WTC11 (cell line): ENCODE measurements around the gene POLR3B. TPM values are rescaled to one million over a fixed set of nuclear protein-coding genes. Genes with fewer than 3 reads are reported as not detected.

Experiments used
- ATAC-seq: fragments of 200-7000 bp; cut with Tn5 transposase; 2 replicates; pipeline ENCODE4 v1.10.0; 2021; ENCODE audit warnings: mild to moderate bottlenecking, moderate library complexity
- CTCF ChIA-PET: fragments of 300-600 bp; sonication (Branson Sonifier 250); formaldehyde crosslinking; loops from one replicate; lab custom pipeline; 2021; ENCODE audit warnings: antibody characterized with exemption; lab: Charles Lee
- POLR2A ChIA-PET: fragments of 350-600 bp; sonication (Branson Sonifier 250); formaldehyde crosslinking; loops from one replicate; lab custom pipeline; 2021; ENCODE audit warnings: antibody characterized with exemption; lab: Charles Lee
- DNase-seq: peaks from one replicate; pipeline ENCODE4 v3.0.0; 2021; ENCODE audit warnings: low spot score
- H3K27ac Mint-ChIP-seq: 2 replicates; pipeline ENCODE4 v1.8.0; 2021; ENCODE audit warnings: mixed read lengths
- H3K27me3 Mint-ChIP-seq: 2 replicates; pipeline ENCODE4 v1.8.0; 2021; ENCODE audit warnings: low read depth, mild to moderate bottlenecking, moderate library complexity, mixed read lengths
- H3K36me3 Mint-ChIP-seq: 2 replicates; pipeline ENCODE4 v1.8.0; 2021; ENCODE audit warnings: mixed read lengths
- H3K4me1 Mint-ChIP-seq: 2 replicates; pipeline ENCODE4 v1.8.0; 2022; ENCODE audit warnings: mixed read lengths
- H3K4me3 Mint-ChIP-seq: 2 replicates; pipeline ENCODE4 v1.8.0; 2021; ENCODE audit warnings: mild to moderate bottlenecking, moderate library complexity, mixed read lengths
- H3K9me3 Mint-ChIP-seq: 2 replicates; pipeline ENCODE4 v1.8.0; 2021; ENCODE audit warnings: mixed read lengths
- ARID4B ChIP-seq: sonication (generic); formaldehyde crosslinking; IDR thresholded peaks from 2 replicates; pipeline ENCODE4 v1.8.0; 2023; ENCODE audit warnings: missing genetic modification reagents, mild to moderate bottlenecking, borderline replicate concordance
- ATF2 ChIP-seq: sonication (generic); formaldehyde crosslinking; IDR thresholded peaks from 2 replicates; pipeline ENCODE4 v1.8.1; 2022; ENCODE audit warnings: low read depth, missing genetic modification reagents, borderline replicate concordance
- CBFB ChIP-seq: sonication (generic); formaldehyde crosslinking; IDR thresholded peaks from 2 replicates; pipeline ENCODE4 v1.8.1; 2022; ENCODE audit warnings: mild to moderate bottlenecking, low read depth, missing genetic modification reagents
- E2F1 ChIP-seq: sonication (generic); formaldehyde crosslinking; IDR thresholded peaks from 2 replicates; pipeline ENCODE4 v1.8.0; 2022; ENCODE audit warnings: mild to moderate bottlenecking, missing genetic modification reagents
- EMX1 ChIP-seq: fragments of 250-450 bp; sonication (Bioruptor Pico); IDR thresholded peaks from 2 replicates; pipeline ENCODE4 v1.8.0; 2021; ENCODE audit warnings: mild to moderate bottlenecking
- ESRRA ChIP-seq: sonication (generic); formaldehyde crosslinking; IDR thresholded peaks from 2 replicates; pipeline ENCODE4 v1.8.1; 2022; ENCODE audit warnings: mild to moderate bottlenecking, missing genetic modification reagents, borderline replicate concordance
- FOXK1 ChIP-seq: sonication (generic); formaldehyde crosslinking; IDR thresholded peaks from 2 replicates; pipeline ENCODE4 v1.8.0; 2022; ENCODE audit warnings: mild to moderate bottlenecking, moderate library complexity, missing genetic modification reagents
- FOXP4 ChIP-seq: sonication (generic); formaldehyde crosslinking; IDR thresholded peaks from 2 replicates; pipeline ENCODE4 v1.8.0; 2022; ENCODE audit warnings: mild to moderate bottlenecking, missing genetic modification reagents
- GTF2I ChIP-seq: fragments of 250-450 bp; sonication (Bioruptor Pico); conservative IDR thresholded peaks from 2 replicates; pipeline ENCODE4 v1.4.0; 2021; ENCODE audit warnings: mild to moderate bottlenecking
- JUN ChIP-seq: sonication (generic); formaldehyde crosslinking; IDR thresholded peaks from 2 replicates; pipeline ENCODE4 v1.8.0; 2023; ENCODE audit warnings: mild to moderate bottlenecking, missing genetic modification reagents
- MAX ChIP-seq: sonication (generic); formaldehyde crosslinking; IDR thresholded peaks from 2 replicates; pipeline ENCODE4 v1.8.0; 2022; ENCODE audit warnings: mild to moderate bottlenecking, missing genetic modification reagents
- MXD4 ChIP-seq: fragments of 250-450 bp; sonication (Bioruptor Pico); IDR thresholded peaks from 2 replicates; pipeline ENCODE4 v1.8.0; 2021; ENCODE audit warnings: mild to moderate bottlenecking, moderate library complexity, borderline replicate concordance
- OVOL2 ChIP-seq: fragments of 250-450 bp; sonication (Bioruptor Pico); IDR thresholded peaks from 2 replicates; pipeline ENCODE4 v1.9.0; 2021; ENCODE audit warnings: mild to moderate bottlenecking, borderline replicate concordance
- SP1 ChIP-seq: sonication (generic); formaldehyde crosslinking; conservative IDR thresholded peaks from 2 replicates; pipeline ENCODE4 v1.8.1; 2022; ENCODE audit warnings: missing genetic modification reagents
- TEAD1 ChIP-seq: sonication (generic); formaldehyde crosslinking; IDR thresholded peaks from 2 replicates; pipeline ENCODE4 v1.8.0; 2022; ENCODE audit warnings: mild to moderate bottlenecking, missing genetic modification reagents
- ZBTB21 ChIP-seq: sonication (generic); formaldehyde crosslinking; IDR thresholded peaks from 2 replicates; pipeline ENCODE4 v1.8.1; 2023; ENCODE audit warnings: mild to moderate bottlenecking, missing genetic modification reagents, borderline replicate concordance
- ZNF671 ChIP-seq: fragments of 250-450 bp; sonication (Bioruptor Pico); IDR thresholded peaks from 2 replicates; pipeline ENCODE4 v1.8.0; 2021; ENCODE audit warnings: mild to moderate bottlenecking
- total RNA-seq: library from RNA; stranded (reverse); gene quantifications from 3 replicates; pipeline ENCODE4 v1.2.3, GENCODE V29; 2021

POLR3B gene
- total RNA-seq, 1 experiment from 2014 or later: 9.0 TPM

GRCh38 chr12:106506691-106507090 is 149.1 kb downstream of the POLR3B start:
- Mint-ChIP-seq H3K27me3 (no peaks in the 10 kb centered on the region), H3K36me3 (no peaks in the 10 kb centered on the region), H3K4me1 (peaks cover 16% of the 10 kb centered on the region), H3K4me3 (no peak overlapping the region), H3K9me3 (no peaks in the 10 kb centered on the region), H3K27ac (0 out of 2 replicates have a peak overlapping the region, but pooled peaks have one; percentile 24)
- ATAC-seq (no peak; the same call in 1 of the 2 replicates), DNase-seq (no peak)
- ChIA-PET POLR2A (no interaction called here), CTCF (no interaction called here)
- no peak for TF ChIP-seq FOXP4 (CRISPR knock-in tag)
- TF ChIP-seq EMX1 (CRISPR knock-in tag): no peak
- TF ChIP-seq E2F1 (CRISPR knock-in tag): no peak
- TF ChIP-seq GTF2I (CRISPR knock-in tag): no peak
- no peak for TF ChIP-seq OVOL2 (CRISPR knock-in tag)
- TF ChIP-seq ATF2 (CRISPR knock-in tag): no peak
- no peak for TF ChIP-seq ZNF671 (CRISPR knock-in tag)
- TF ChIP-seq MAX (CRISPR knock-in tag): no peak
- TF ChIP-seq ESRRA (CRISPR knock-in tag): no peak
- no peak for TF ChIP-seq FOXK1 (CRISPR knock-in tag)

GRCh38 chr12:106508966-106509365 is 151.4 kb downstream of the POLR3B start:
- ATAC-seq (no peak), DNase-seq (no peak)
- TF ChIP-seq SP1 (CRISPR knock-in tag) (no peak), JUN (CRISPR knock-in tag) (no peak), ZBTB21 (no peak), CBFB (no peak), MXD4 (no peak), ARID4B (CRISPR knock-in tag) (no peak), MAX (CRISPR knock-in tag) (no peak), TEAD1 (CRISPR knock-in tag) (no peak)
- no peaks in the 10 kb centered on the region for H3K27me3 Mint-ChIP-seq
- peaks cover 16% of the 10 kb centered on the region for H3K4me1 Mint-ChIP-seq
- H3K27ac Mint-ChIP-seq: no peak overlapping the region
- POLR2A ChIA-PET: no interaction called here
- no peak overlapping the region for H3K4me3 Mint-ChIP-seq
- H3K9me3 Mint-ChIP-seq: peaks cover 3% of the 10 kb centered on the region; the same call in 1 of the 2 replicates
- CTCF ChIA-PET: no interaction called here
- no peaks in the 10 kb centered on the region for H3K36me3 Mint-ChIP-seq
